Thyroid gland (tissue), 4 donors: ENCODE data around the gene SUGCT.

Experiments used
- CTCF ChIP-seq, 6 experiments: fragments of 200-600 bp in 3 of 6; fragments of 450-650 bp in 3 of 6; sonication (generic) in 3 of 6; IDR thresholded peaks; one replicate each; pipeline ENCODE4 v1.5.1; 2016 to 2019; ENCODE audit warnings: antibody characterized with exemption in 6 of 6, mild to moderate bottlenecking in 2 of 6, inconsistent platforms in 1 of 6, moderate library complexity in 1 of 6
- POLR2A ChIP-seq, 2 donors: fragments of 450-650 bp; IDR thresholded peaks; one replicate each; pipeline ENCODE4 v1.6.1; 2017; ENCODE audit warnings: antibody characterized with exemption in 2 of 2, mild to moderate bottlenecking in 2 of 2, moderate library complexity in 1 of 2

- TF ChIP-seq CTCF (IDR thresholded peaks at IDR 0.05) (no peak), POLR2A (IDR thresholded peaks at IDR 0.05) (no peak)
Observed at GRCh38 chr7:40135317-40135610, 459 bp downstream of the SUGCT start.
